KBM-7 (cell line): Measurements from ENCODE around the gene MCCC1.
A peak's percentile ranks its signal among the peaks of the same experiment; 100 is the strongest.
"Not testable (repeated sequence)": the region's sequence is repeated elsewhere in the genome, so short reads cannot be mapped to it uniquely, and the experiment has no call there.

Experiments
- DNase-seq: peaks from one replicate; pipeline ENCODE4 v3.0.0-alpha.2; 2015
- in situ Hi-C: fragments of 300-500 bp; cut with MboI; formaldehyde crosslinking; loops from 2 replicates; pipeline ENCODE4 v1.14.3; 2020; ENCODE audit warnings: low sequenced_read_pairs, low pct_unique_long_range_greater_than_20kb, mixed read lengths

MCCC1 gene

DNA sequence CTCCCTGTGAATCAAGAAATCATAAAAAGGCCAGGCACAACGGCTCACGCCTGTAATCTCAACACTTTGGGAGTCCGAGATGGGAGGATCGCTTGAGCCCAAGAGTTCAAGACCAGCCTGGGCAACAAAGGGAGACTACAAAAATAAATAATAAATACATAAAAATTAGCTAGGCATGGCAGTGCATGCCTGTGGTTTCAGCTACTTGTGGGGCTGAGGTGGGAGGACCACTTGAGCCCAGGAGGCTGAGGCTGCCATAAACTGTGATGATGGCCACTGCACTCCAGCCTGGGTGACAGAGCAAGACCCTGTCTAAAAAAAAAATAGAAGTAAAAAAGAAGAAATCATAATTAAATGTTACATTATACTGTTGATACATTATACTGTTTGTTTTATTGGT lies 91.0 kb downstream of the MCCC1 start:
- DNase-seq = no peak
- in situ Hi-C loops = no loop called here

DNA sequence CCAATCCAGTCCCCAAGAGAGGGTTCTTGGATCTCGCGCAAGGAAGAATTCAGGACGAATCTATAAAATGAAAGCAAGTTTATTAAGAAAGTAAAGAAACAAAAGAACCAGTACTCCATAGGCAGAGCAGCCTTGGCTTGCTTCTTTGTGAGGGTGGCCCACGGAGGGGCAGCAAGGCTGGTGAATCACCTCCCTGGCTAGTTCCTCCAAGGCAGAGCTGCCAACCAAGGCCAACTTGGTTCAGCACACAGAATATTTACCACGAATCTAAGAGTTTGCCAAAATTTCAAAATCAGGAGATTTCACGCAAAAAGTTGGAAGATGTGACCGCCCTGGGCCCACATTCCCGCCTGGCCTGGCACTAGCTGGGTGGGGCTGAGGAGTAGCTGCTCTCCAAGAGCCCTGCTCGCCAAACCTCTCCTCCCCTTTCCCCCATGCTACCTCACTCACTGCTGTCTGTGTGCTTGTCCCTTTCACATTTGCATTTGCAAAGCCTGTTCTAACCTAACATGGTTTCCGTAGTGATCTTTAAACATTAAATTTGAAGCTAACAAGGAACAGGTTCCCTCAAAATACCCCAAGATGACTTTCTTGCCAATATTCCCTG lies 92.8 kb downstream of the MCCC1 start:
- in situ Hi-C loops = no loop called here
- DNase-seq = no peak

GRCh38 chr3:182999767-183000166 lies 99.5 kb downstream of the MCCC1 start:
- DNase-seq = no peak
- in situ Hi-C loops = no loop called here

DNA sequence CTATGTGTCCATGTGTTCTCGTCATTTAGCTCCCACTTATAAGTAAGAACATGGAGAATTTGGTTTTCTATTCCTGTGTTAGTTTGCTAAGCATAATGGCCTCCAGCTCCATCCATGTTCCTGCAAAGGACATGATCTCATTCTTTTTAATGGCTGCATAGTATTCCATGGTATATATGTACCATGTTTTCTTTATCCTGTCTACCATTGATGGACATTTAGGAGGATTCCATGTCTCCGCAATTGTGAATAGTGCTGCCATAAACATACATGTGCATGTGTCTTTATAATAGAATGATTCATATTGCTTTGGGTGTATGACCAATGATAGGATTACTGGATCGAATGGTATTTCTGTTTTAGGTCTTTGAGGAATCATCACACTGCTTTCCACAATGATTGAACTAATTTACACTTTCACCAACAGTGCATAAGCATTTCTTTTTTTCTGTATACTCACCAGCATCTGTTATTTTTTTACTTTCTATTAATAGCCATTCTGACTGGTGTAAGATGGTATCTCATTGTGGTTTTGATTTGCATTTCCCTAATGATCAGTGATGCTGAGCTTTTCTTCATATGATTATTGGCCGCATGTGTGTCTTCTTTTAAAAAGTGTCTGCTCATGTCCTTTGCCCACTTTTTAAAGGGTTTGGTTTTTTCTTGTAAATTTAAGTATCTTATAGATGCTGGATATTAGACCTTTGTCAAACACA lies 105.7 kb downstream of the MCCC1 start:
- in situ Hi-C loops, DNase-seq: not testable (repeated sequence)

DNA sequence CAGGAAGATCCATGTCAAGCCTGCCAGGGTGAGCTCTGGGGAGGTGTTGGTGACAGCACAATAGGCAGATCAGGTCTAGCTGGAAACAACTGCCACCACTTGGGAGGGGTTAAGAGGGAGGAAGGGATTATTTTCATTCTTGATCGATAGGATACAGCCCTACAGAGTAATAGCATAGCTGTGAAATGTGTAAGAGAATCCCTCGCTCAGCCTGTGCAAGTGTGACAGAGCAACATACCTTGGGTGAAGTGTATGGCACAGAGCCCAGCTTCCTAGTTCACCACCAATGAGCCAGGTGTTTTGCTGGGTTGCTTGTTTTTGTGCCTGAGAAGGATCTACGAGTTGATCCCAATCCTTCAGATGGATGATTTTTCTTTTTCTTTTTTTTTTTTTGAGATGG lies 109.7 kb downstream of the MCCC1 start:
- DNase-seq = no peak

GRCh38 chr3:182986021-182986420 lies 113.3 kb downstream of the MCCC1 start:
- in situ Hi-C loops = no loop called here
- DNase-seq = no peak

More for the DNA sequence above, 109.7 kb downstream of the MCCC1 start:
- in situ Hi-C loops = no loop called here

DNA sequence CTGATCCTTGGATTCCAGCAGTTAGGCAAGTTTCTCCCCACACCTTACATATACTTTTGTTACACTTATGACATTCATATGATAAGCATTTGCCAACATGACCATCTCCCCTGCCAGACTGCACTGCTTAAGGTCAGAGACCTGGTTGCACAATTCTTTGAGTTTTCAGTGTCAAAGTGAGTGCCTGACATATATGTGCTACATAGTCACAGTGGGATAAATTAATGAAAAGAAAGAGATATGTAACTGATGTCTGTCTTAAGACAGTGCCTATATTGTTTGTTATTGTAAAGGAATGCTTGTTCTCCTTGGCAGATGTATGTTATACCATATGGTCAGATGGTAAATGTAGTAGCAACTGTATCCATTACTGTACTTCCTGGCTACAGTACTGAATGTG lies 115.4 kb downstream of the MCCC1 start:
- in situ Hi-C loops = no loop called here
- no peak for DNase-seq

- no peak for DNase-seq
- in situ Hi-C loops = no loop called here
Measured at GRCh38 chr3:182981038-182981380, 118.3 kb downstream of the MCCC1 start.

DNA sequence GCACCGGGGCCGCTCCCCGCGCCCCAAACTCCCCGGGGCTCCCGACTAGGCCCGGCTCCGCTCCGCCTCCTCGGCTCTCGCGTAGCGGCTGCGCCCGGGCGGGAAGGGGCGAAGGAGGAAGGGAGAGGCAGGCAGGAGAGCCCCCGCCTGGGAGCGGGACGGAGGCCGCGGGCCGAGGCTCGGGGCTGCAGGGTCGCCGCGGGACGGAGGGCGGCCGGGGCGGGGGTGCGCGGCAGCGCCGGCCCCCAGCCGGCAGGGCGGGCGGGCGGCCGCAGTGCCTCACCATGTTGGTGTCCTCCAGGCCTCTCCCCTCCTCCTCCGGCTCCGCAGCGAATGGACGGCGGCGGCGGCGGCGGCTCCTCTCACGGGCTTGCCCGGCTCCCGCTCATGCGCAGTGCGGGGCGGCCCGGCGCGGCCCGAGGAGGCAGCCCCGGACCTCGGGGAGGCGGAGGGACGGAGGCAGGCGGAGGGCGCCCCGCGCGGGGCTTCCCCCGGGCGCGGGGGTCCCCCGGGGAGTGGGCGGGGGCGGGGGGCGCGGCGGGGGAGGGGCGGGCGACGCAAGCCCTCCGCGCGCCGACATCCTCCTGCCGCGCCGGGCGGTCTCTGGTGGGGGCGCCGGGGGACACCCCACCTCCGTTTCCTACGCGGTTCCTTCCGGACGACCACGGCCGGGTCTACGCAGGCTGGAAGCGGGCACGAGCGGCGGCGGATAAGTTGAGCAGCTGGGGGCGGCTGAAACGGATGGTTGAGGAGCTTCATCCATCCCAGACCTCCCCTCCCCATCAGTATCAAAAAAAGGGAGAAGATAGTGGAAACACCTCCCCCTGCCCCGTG lies 118.9 kb downstream of the MCCC1 start, which contains the start of gene DCUN1D1:
DCUN1D1 (minus strand) TSS at position 335 of the 834 bp plus-strand sequence; CDS start at position 286, 49 bp downstream.
- in situ Hi-C loops = no loop called here
- peak; percentile 77 for DNase-seq

DNA sequence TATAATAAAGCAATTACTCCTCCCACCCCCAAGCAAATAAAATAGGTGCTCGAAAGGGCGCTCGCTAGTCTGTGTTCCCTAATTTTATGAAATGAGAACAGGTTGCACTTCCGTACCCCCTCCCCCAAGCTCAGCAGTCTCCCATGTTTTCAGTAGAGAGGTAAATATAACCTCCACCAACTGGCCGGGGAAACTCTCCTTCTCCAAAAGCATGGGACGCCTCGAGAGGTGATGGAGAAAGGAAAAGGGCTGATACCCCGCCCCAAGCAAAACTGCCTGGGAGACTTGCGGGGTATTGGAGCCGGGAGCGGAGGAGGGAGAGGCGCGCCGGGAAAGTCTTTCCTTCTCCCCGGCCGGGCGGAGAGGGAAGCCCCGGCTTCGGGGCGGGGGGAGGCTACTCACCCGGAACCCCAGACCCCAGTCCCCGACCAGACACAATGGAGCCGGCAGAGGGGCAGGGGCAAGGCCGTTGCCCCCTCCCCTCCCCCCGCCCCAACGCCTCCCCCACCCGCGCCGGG lies 119.6 kb downstream of the MCCC1 start:
- peak; percentile 61 for DNase-seq
- in situ Hi-C loops = no loop called here

GRCh38 chr3:182979103-182979673 lies 120.1 kb downstream of the MCCC1 start:
- in situ Hi-C loops = no loop called here
- no peak for DNase-seq

DNA sequence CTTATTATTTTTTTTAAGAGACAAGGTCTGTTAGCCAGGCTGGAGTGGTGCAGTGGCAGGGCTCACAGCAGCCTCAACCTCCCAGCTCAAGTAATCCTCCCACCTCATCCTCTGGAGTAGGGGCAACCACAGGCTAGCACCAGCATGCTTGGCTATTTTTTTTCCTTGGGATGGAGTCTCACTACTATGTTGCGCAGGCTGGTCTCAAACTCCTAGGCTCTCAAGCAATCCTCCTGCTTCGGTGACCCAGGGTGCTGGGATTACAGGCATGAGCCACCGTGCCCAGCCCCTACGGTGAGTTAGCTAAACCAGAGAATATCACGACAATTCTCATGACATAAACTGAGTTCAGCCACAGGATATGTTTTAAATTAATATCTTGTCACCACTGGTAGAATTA lies 120.9 kb downstream of the MCCC1 start:
- no peak for DNase-seq
- in situ Hi-C loops = no loop called here

DNA sequence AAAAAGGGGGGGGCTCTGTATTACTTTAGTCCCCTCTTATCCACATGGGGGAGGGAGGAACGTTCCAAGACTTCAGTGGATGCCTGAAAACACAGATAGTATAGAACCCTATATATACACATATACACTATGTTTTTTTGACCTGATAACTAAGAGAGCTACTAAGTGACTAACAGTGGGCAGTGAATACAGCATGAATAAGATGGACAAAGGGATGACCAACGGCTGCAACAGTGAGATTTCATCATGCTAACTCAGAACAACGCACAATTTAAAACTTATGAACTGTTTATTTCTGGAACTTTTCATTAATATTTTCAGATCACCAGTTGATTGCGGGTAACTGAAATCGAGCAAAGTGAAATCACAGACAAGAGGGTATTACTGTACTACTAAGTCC lies 126.2 kb downstream of the MCCC1 start:
- in situ Hi-C loops = no loop called here
- no peak for DNase-seq

GRCh38 chr3:182972387-182972786 lies 126.9 kb downstream of the MCCC1 start:
- in situ Hi-C loops = no loop called here
- DNase-seq = no peak

GRCh38 chr3:182971637-182972036 lies 127.7 kb downstream of the MCCC1 start:
- in situ Hi-C loops = no loop called here
- no peak for DNase-seq

- in situ Hi-C loops = no loop called here
Measured at GRCh38 chr3:182970811-182971418, 128.4 kb downstream of the MCCC1 start.

DNA sequence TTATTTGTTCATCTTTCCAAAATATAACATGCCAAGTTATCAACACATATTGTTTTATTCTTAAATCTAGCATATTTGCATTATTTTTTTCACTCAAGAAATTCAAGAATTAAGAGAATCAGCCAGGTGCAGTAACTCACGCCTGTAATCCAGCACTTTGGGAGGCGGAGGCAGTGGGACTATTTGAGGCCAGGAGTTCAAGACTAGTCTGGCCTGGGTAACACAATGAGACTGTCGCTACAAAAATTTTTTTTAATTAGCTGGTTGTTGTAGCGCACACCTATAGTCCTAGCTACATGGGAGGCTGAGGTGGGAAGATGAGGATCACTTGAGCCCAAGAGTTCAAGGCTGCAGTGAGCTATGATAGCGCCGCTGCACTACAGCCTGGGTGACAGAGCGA lies 129.4 kb downstream of the MCCC1 start:
- DNase-seq = no peak
- in situ Hi-C loops = no loop called here

More at GRCh38 chr3:182970811-182971418, 128.4 kb downstream of the MCCC1 start:
- DNase-seq = no peak

GRCh38 chr3:182969277-182969676 lies 130.0 kb downstream of the MCCC1 start:
- in situ Hi-C loops = no loop called here
- DNase-seq = no peak
